ENCODE data around the gene KCNH5. TPM values are rescaled to one million over a fixed set of nuclear protein-coding genes. Genes with fewer than 3 reads are reported as not detected.

The KCNH5 gene
- total RNA-seq, 4 donors from 2014 or later = under 0.01 to 0.23 (median 0.12) TPM

DNA sequence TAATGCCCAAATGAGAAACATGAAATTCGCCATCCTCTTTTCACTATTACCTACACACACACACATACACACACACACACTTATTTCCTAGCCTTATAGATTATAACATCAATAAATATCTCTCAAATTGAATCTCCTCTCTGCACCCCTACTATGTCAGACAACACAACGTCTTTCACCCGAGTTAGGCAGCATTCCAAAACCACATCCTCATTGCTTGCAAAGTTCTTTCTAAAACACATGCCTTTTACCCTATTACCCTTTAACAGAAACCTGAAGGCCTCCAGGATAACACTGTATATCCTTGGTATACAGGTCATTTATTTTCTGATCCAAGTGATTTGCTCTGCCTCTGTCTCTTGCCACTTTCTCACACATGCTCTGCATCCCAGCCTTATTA, 56.3 kb downstream of the KCNH5 start:
- no peaks in the 10 kb centered on the region for H3K9me3 ChIP-seq
- H3K36me3 ChIP-seq = no peaks in the 10 kb centered on the region
- intact Hi-C loops (cut with DNase I) = no loop called here
- H3K27ac ChIP-seq (replicated peaks in 1 of 4) = no peak overlapping the region
- no peaks in the 10 kb centered on the region for H3K4me1 ChIP-seq
- H3K4me3 ChIP-seq = no peak overlapping the region
- no peak for DNase-seq (ENCODE audit: extremely low spot score)
- WGBS = 61% methylated on average over 3 of the region's 3 CpGs
- TF ChIP-seq POLR2AphosphoS5 (IDR thresholded peaks at IDR 0.05) = no peak
- TF ChIP-seq EP300 (IDR thresholded peaks at IDR 0.05) = no peak
- TF ChIP-seq, protein P1, sequence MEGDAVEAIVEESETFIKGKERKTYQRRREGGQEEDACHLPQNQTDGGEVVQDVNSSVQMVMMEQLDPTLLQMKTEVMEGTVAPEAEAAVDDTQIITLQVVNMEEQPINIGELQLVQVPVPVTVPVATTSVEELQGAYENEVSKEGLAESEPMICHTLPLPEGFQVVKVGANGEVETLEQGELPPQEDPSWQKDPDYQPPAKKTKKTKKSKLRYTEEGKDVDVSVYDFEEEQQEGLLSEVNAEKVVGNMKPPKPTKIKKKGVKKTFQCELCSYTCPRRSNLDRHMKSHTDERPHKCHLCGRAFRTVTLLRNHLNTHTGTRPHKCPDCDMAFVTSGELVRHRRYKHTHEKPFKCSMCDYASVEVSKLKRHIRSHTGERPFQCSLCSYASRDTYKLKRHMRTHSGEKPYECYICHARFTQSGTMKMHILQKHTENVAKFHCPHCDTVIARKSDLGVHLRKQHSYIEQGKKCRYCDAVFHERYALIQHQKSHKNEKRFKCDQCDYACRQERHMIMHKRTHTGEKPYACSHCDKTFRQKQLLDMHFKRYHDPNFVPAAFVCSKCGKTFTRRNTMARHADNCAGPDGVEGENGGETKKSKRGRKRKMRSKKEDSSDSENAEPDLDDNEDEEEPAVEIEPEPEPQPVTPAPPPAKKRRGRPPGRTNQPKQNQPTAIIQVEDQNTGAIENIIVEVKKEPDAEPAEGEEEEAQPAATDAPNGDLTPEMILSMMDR (IDR thresholded peaks at IDR 0.05) = no peak
- TF ChIP-seq POLR2A (IDR thresholded peaks at IDR 0.05; ENCODE audit: low read depth) = no peak
- H3K27me3 ChIP-seq = no peaks in the 10 kb centered on the region

DNA sequence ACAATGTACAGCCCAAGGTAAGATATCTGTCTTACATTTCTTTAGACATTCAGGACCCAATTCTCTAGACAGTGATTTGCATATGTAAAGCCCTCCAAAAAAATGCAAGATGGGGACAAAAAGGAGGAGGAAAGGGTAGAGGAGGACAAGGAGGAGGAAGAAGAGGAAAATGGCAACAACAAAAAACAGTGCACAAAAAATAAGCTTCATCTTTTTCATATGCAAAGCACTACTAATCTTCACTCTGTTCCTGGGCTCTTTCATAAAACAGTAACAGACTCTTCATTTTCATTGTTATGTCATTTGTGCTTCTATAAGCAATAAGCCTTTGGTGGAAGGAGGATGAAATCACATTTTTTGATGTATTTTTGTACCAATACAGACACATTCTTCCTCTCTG, 61.4 kb downstream of the KCNH5 start:
- no peak overlapping the region for H3K27ac ChIP-seq (replicated peaks in 1 of 4)
- H3K4me1 ChIP-seq = no peaks in the 10 kb centered on the region
- H3K9me3 ChIP-seq = no peaks in the 10 kb centered on the region
- H3K4me3 ChIP-seq = no peak overlapping the region
- intact Hi-C loops (cut with DNase I) = no loop called here
- H3K27me3 ChIP-seq = no peaks in the 10 kb centered on the region
- H3K36me3 ChIP-seq = no peaks in the 10 kb centered on the region
- TF ChIP-seq, protein P1 (IDR thresholded peaks at IDR 0.05) = no peak
- TF ChIP-seq POLR2AphosphoS5 (IDR thresholded peaks at IDR 0.05) (no peak), EP300 (IDR thresholded peaks at IDR 0.05) (no peak), POLR2A (IDR thresholded peaks at IDR 0.05; ENCODE audit: low read depth) (no peak)
- no peak for DNase-seq (ENCODE audit: extremely low spot score)

DNA sequence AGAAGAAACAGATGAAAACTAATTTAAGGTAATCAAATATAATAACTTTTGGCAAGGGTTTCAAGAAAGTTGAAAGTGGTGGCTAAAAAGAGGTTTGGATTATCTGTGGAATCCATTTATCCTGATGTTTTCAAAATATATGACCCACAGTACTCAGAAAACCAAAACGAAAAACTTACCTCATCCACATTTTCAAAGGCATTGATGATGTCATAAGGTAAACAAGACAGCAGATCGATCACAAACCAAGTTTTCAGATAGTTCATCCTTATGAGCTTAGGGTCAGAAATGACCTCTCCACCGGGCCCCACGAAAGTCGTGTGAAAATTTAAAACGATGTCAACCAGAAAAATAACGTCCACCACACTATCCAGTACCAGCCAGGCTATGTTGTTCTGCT, 64.6 kb downstream of the KCNH5 start:
- H3K36me3 ChIP-seq = no peaks in the 10 kb centered on the region
- no peak overlapping the region for H3K27ac ChIP-seq (replicated peaks in 1 of 4)
- no peaks in the 10 kb centered on the region for H3K27me3 ChIP-seq
- intact Hi-C loops (cut with DNase I) = no loop called here
- no peak for DNase-seq (ENCODE audit: extremely low spot score)
- H3K4me3 ChIP-seq = no peak overlapping the region
- no peaks in the 10 kb centered on the region for H3K9me3 ChIP-seq
- H3K4me1 ChIP-seq = no peaks in the 10 kb centered on the region
- 82% methylated on average over 7 of the region's 7 CpGs for WGBS
- no peak for TF ChIP-seq POLR2A (IDR thresholded peaks at IDR 0.05; ENCODE audit: low read depth)
- TF ChIP-seq, protein P1 (IDR thresholded peaks at IDR 0.05) = no peak
- TF ChIP-seq POLR2AphosphoS5 (IDR thresholded peaks at IDR 0.05) = no peak
- TF ChIP-seq EP300 (IDR thresholded peaks at IDR 0.05) = no peak

DNA sequence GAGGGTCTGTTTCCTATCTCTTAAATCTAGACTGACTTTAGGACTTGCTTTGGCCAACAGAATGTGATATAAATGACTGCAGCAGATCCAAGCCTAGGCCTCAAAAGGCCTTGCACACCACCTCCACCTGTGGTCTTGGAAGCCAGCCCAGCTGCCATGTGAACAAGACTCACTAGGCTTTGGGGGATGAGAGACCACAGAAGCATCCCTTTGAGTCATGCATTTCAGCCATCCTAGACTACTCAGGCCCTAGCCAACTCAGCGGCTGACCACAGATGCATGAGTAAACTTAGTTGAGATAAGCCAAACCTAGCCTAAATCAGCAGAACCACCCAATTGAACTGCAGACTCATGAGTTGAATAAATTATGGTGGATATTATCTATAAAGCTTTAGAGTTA, 87.7 kb downstream of the KCNH5 start:
- DNase-seq (ENCODE audit: extremely low spot score) = no peak
- WGBS = 56% methylated on average over 1 of the region's 1 CpG
- intact Hi-C loops (cut with DNase I) = no loop called here
- no peaks in the 10 kb centered on the region for H3K36me3 ChIP-seq
- H3K27ac ChIP-seq (replicated peaks in 1 of 4) = no peak overlapping the region
- H3K9me3 ChIP-seq = no peaks in the 10 kb centered on the region
- no peaks in the 10 kb centered on the region for H3K27me3 ChIP-seq
- no peak overlapping the region for H3K4me3 ChIP-seq
- no peak for TF ChIP-seq EP300 (IDR thresholded peaks at IDR 0.05)
- TF ChIP-seq POLR2AphosphoS5 (IDR thresholded peaks at IDR 0.05) = no peak
- TF ChIP-seq POLR2A (IDR thresholded peaks at IDR 0.05; ENCODE audit: low read depth) = no peak
- TF ChIP-seq, protein P1 (IDR thresholded peaks at IDR 0.05) = no peak
- peaks cover 0 to under 1% (median 0%) of the 10 kb centered on the region in 4 donors for H3K4me1 ChIP-seq

DNA sequence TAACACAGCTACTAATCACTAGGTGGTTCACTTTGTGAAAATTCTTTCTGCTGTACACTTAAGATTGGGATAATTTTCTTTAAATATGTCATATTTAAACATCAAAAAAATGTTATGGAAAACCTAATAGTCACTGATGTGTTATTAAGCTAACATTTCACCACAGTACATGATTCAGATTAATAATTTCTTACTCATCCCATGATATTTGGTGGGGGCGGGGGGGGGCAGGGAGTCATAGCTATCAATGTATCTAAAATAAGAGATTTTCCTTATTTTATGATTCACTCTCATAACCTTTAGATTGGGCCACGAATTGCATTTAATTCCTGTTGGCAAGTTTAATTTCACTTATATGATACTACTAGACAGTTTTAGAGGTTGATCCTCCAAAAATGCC, 88.8 kb downstream of the KCNH5 start:
- DNase-seq (ENCODE audit: extremely low spot score) = no peak
- Histone ChIP-seq H3K4me3 (no peak overlapping the region), H3K27me3 (no peaks in the 10 kb centered on the region), H3K9me3 (no peaks in the 10 kb centered on the region), H3K27ac (replicated peaks in 1 of 4) (no peak overlapping the region), H3K4me1 (peaks cover 0 to 5% (median 0%) of the 10 kb centered on the region in 4 donors), H3K36me3 (no peaks in the 10 kb centered on the region)
- TF ChIP-seq EP300 (IDR thresholded peaks at IDR 0.05) (no peak), POLR2A (IDR thresholded peaks at IDR 0.05; ENCODE audit: low read depth) (no peak)
- 71% methylated on average over 2 of the region's 2 CpGs for WGBS
- intact Hi-C loops (cut with DNase I) = no loop called here
